SU-DHL-6 (cell line): ENCODE results near the gene DOCK8.

ENCODE experiments used
- H2AFZ ChIP-seq: fragments of 200-600 bp; sonication (generic); 2 replicates; pipeline ENCODE4 v1.6.1; 2014; ENCODE audit warnings: low read depth, mild to moderate bottlenecking, moderate library complexity, mixed read lengths, antibody characterized with exemption, low read length; ENCODE audit not compliant: severe bottlenecking
- H3F3A ChIP-seq: fragments of 200-600 bp; shearing (Covaris generic); 2 replicates; pipeline ENCODE4 v1.6.0; 2016; ENCODE audit warnings: antibody characterized with exemption, mild to moderate bottlenecking; ENCODE audit not compliant: insufficient read depth
- H3K27ac ChIP-seq: fragments of 200-600 bp; sonication (generic); 2 replicates; pipeline ENCODE4 v1.5.1; 2016; ENCODE audit warnings: low read depth, mild to moderate bottlenecking, low read length, moderate library complexity, mixed read lengths
- H3K27me3 ChIP-seq: fragments of 200-600 bp; sonication (generic), shearing (Covaris generic); 2 replicates; pipeline ENCODE4 v1.6.0; 2014; ENCODE audit warnings: mild to moderate bottlenecking, low read length
- H3K36me3 ChIP-seq: fragments of 200-600 bp; sonication (generic); 2 replicates; pipeline ENCODE4 v1.6.1; 2014; ENCODE audit warnings: mild to moderate bottlenecking, low read length, mixed read lengths
- H3K4me2 ChIP-seq: fragments of 300-600, 200-600 bp; shearing (Covaris generic), sonication (generic); 2 replicates; pipeline ENCODE4 v1.6.0; 2014; ENCODE audit warnings: low read length, low read depth, mild to moderate bottlenecking; ENCODE audit not compliant: poor library complexity, severe bottlenecking
- H3K4me3 ChIP-seq: fragments of 200-600 bp; sonication (generic); 2 replicates; pipeline ENCODE4 v1.5.1; 2014; ENCODE audit warnings: antibody characterized with exemption, low read length, mild to moderate bottlenecking, mixed read lengths; ENCODE audit not compliant: insufficient read depth, poor library complexity, severe bottlenecking
- H3K79me2 ChIP-seq: fragments of 200-600 bp; sonication (generic); 2 replicates; pipeline ENCODE4 v1.6.1; 2014; ENCODE audit warnings: mild to moderate bottlenecking, low read length, moderate library complexity; ENCODE audit not compliant: insufficient read depth
- H3K9ac ChIP-seq: fragments of 200-600 bp; sonication (generic); 2 replicates; pipeline ENCODE4 v1.7.0; 2014; ENCODE audit warnings: mild to moderate bottlenecking, low read length
- H3K9me2 ChIP-seq: fragments of 200-600 bp; sonication (generic); replicated peaks from 2 replicates; pipeline ENCODE4 v1.6.1; 2014; ENCODE audit warnings: low read length; ENCODE audit not compliant: insufficient read depth
- H3K9me3 ChIP-seq: fragments of 200-600 bp; sonication (generic); 2 replicates; pipeline ENCODE4 v1.6.1; 2014; ENCODE audit warnings: low read length, mixed read lengths; ENCODE audit not compliant: insufficient read depth
- H4K20me1 ChIP-seq: fragments of 200-600 bp; sonication (generic); 2 replicates; pipeline ENCODE4 v1.6.1; 2014; ENCODE audit warnings: low read depth, mild to moderate bottlenecking, antibody characterized with exemption, low read length, moderate library complexity, mixed read lengths
- CTCF ChIP-seq: fragments of 200-600 bp; sonication (generic); IDR thresholded peaks from one replicate; pipeline ENCODE4 v1.5.1; 2017; ENCODE audit warnings: antibody characterized with exemption, mild to moderate bottlenecking, low read length, moderate library complexity; ENCODE audit not compliant: insufficient read depth, poor library complexity, severe bottlenecking
- EZH2phosphoT487 ChIP-seq: fragments of 200-600 bp; sonication (generic), shearing (Covaris generic); conservative IDR thresholded peaks from 2 replicates; pipeline ENCODE4 v1.6.1; 2018; ENCODE audit warnings: mild to moderate bottlenecking, antibody characterized with exemption, low read length, moderate library complexity, mixed read lengths

Gene DOCK8

GRCh38 chr9:376115-376514 is 161.4 kb downstream of the DOCK8 start:
- H3K4me3 ChIP-seq = no peak overlapping the region
- H3K36me3 ChIP-seq = peaks cover 46% of the 10 kb centered on the region; the same call in 1 of the 2 replicates
- no peak overlapping the region for H2AFZ ChIP-seq
- H3K9ac ChIP-seq = no peak overlapping the region
- no peaks in the 10 kb centered on the region for H4K20me1 ChIP-seq
- H3K4me2 ChIP-seq = no peak overlapping the region
- H3K27me3 ChIP-seq = no peaks in the 10 kb centered on the region
- no peaks in the 10 kb centered on the region for H3K9me2 ChIP-seq
- no peaks in the 10 kb centered on the region for H3K79me2 ChIP-seq
- no peak overlapping the region for H3K27ac ChIP-seq
- H3F3A ChIP-seq = no peaks in the 10 kb centered on the region
- no peaks in the 10 kb centered on the region for H3K9me3 ChIP-seq
- TF ChIP-seq EZH2phosphoT487 (no peak), CTCF (no peak)

- H3K9me2 ChIP-seq = no peaks in the 10 kb centered on the region
- H3K9me3 ChIP-seq = no peaks in the 10 kb centered on the region
- TF ChIP-seq CTCF (no peak), EZH2phosphoT487 (no peak)
- no peak overlapping the region for H2AFZ ChIP-seq
- no peaks in the 10 kb centered on the region for H3K27me3 ChIP-seq
- H3K4me3 ChIP-seq = no peak overlapping the region
- H3K36me3 ChIP-seq = peaks cover 37% of the 10 kb centered on the region
- H3F3A ChIP-seq = no peaks in the 10 kb centered on the region
- no peaks in the 10 kb centered on the region for H4K20me1 ChIP-seq
- H3K27ac ChIP-seq = no peak overlapping the region
- H3K79me2 ChIP-seq = no peaks in the 10 kb centered on the region
- no peak overlapping the region for H3K4me2 ChIP-seq
- no peak overlapping the region for H3K9ac ChIP-seq
Observed at GRCh38 chr9:378263-378662, 163.6 kb downstream of the DOCK8 start.

GRCh38 chr9:382383-382782 is 167.7 kb downstream of the DOCK8 start:
- peaks cover 19% of the 10 kb centered on the region for H3K36me3 ChIP-seq
- no peak overlapping the region for H3K27ac ChIP-seq
- H3K4me2 ChIP-seq = no peak overlapping the region
- no peaks in the 10 kb centered on the region for H3K27me3 ChIP-seq
- H3K79me2 ChIP-seq = no peaks in the 10 kb centered on the region
- no peak overlapping the region for H3K4me3 ChIP-seq
- H3K9me2 ChIP-seq = no peaks in the 10 kb centered on the region
- H2AFZ ChIP-seq = no peak overlapping the region
- H3K9me3 ChIP-seq = no peaks in the 10 kb centered on the region
- no peak for TF ChIP-seq EZH2phosphoT487
- no peak for TF ChIP-seq CTCF
- peaks cover 5% of the 10 kb centered on the region; the same call in 1 of the 2 replicates for H3F3A ChIP-seq
- H3K9ac ChIP-seq = no peak overlapping the region
- no peaks in the 10 kb centered on the region for H4K20me1 ChIP-seq
